ENCODE results near the gene RNF224. TPM values are rescaled to one million over a fixed set of nuclear protein-coding genes. Genes with fewer than 3 reads are reported as not detected.
A peak's percentile ranks its signal among the peaks of the same experiment; 100 is the strongest.

The RNF224 gene
- total and polyA plus RNA-seq, 2 of the 13 experiments (the other 11 are each of a cell fraction or from before 2014, with no cell fraction given) = 0.09 TPM; not detected in 1

DNA sequence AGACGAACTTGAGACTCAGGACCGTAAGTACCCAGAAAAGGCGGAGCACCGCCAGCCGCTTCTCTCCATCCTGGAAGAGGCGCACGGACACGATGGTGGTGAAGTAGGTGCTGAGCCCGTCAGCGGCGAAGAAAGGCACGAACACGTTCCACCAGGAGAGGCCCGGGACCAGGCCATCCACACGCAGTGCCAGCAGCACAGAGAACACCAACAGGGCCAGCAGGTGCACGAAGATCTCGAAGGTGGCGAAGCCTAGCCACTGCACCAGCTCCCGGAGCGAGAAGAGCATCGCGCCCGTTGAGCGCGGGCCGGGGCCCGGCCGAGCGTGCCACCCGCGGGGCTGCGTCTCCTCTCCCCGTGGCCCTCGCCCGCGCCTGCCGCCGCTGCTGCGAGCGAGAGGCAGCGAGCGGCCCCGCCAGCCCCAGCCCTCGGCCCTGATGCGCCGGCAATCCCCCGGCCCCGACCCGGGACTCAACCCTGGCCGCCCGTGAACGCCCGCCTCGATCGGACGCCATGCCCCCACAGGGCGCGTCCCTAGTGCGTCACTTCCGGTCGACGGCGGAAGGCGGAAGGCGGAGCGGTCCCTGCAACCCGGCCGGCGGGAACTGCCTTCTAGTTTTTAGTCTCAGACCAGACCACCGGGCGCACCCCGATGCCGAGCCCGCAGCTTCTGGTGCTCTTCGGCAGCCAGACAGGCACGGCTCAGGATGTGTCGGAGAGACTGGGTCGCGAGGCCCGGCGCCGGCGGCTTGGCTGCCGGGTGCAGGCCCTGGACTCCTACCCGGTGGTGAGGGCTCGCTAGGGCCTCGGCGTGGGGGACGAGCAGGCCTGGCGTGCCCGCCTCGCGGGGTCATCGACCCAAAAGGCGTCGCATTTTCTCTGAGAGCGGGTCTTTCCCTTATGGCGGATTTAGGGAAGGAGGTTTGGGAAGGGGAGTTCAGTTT is 21.9 kb upstream of the RNF224 start, which contains the start of the genes NDOR1 and TMEM203 (continued):
- TF ChIP-seq BCLAF1 (IDR thresholded peaks at IDR 0.05) (no peak), THRA (CRISPR knock-in tag; IDR thresholded peaks at IDR 0.05; ENCODE audit: borderline replicate concordance) (no peak), TAF1 (CRISPR knock-in tag; IDR thresholded peaks at IDR 0.05) (peak; percentile 79), EEA1 (CRISPR knock-in tag; IDR thresholded peaks at IDR 0.05; ENCODE audit: borderline replicate concordance) (no peak), ZFX (CRISPR knock-in tag; IDR thresholded peaks at IDR 0.05; ENCODE audit: low read depth) (peak; percentile 94), ZNF792 (CRISPR knock-in tag; IDR thresholded peaks at IDR 0.05) (no peak), SIX4 (CRISPR knock-in tag; IDR thresholded peaks at IDR 0.05) (peak; percentile 46; the same call in 1 of the 2 replicates), ZNF382 (CRISPR knock-in tag; IDR thresholded peaks at IDR 0.05; ENCODE audit: borderline replicate concordance) (no peak), RELA (CRISPR knock-in tag; IDR thresholded peaks at IDR 0.05) (no peak), ZNF839 (CRISPR knock-in tag; IDR thresholded peaks at IDR 0.05; ENCODE audit: borderline replicate concordance) (no peak), TBX2 (CRISPR knock-in tag; IDR thresholded peaks at IDR 0.05; ENCODE audit: borderline replicate concordance) (peak; percentile 12; the same call in 1 of the 2 replicates), ZNF670 (CRISPR knock-in tag; IDR thresholded peaks at IDR 0.05; ENCODE audit: borderline replicate concordance) (peak; percentile 32; the same call in 1 of the 2 replicates), HOXA9 (CRISPR knock-in tag; IDR thresholded peaks at IDR 0.05; ENCODE audit: borderline replicate concordance) (peak; percentile 54; the same call in 1 of the 2 replicates), ELF4 (CRISPR knock-in tag; IDR thresholded peaks at IDR 0.05; ENCODE audit: borderline replicate concordance) (no peak), MYC (CRISPR knock-in tag; IDR thresholded peaks at IDR 0.05; ENCODE audit: borderline replicate concordance) (peak; percentile 81; the same call in 1 of the 2 replicates), ZNF616 (CRISPR knock-in tag; IDR thresholded peaks at IDR 0.05; ENCODE audit: low read depth) (no peak), ZNF326 (CRISPR knock-in tag; IDR thresholded peaks at IDR 0.05; ENCODE audit: borderline replicate concordance) (no peak), HNRNPL (IDR thresholded peaks at IDR 0.05; ENCODE audit: low read depth, low read length) (0 out of 2 replicates have a peak, but pooled peaks have one; percentile 33), ZSCAN31 (CRISPR knock-in tag; IDR thresholded peaks at IDR 0.05; ENCODE audit: low read depth) (no peak), MAZ (IDR thresholded peaks at IDR 0.05; ENCODE audit: borderline replicate concordance, low read depth, low read length) (peak; percentile 79; the same call in 1 of the 2 replicates), MAZ (CRISPR knock-in tag; IDR thresholded peaks at IDR 0.05; ENCODE audit: low read depth) (no peak), ZNF781 (CRISPR knock-in tag; IDR thresholded peaks at IDR 0.05; ENCODE audit: borderline replicate concordance, not compliant biosample characterization) (peak; percentile 63)
- TF ChIP-seq, protein P1, sequence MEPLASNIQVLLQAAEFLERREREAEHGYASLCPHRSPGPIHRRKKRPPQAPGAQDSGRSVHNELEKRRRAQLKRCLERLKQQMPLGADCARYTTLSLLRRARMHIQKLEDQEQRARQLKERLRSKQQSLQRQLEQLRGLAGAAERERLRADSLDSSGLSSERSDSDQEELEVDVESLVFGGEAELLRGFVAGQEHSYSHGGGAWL (CRISPR knock-in tag; IDR thresholded peaks at IDR 0.05) = peak; percentile 55; the same call in 1 of the 2 replicates
- TF ChIP-seq, protein P2, sequence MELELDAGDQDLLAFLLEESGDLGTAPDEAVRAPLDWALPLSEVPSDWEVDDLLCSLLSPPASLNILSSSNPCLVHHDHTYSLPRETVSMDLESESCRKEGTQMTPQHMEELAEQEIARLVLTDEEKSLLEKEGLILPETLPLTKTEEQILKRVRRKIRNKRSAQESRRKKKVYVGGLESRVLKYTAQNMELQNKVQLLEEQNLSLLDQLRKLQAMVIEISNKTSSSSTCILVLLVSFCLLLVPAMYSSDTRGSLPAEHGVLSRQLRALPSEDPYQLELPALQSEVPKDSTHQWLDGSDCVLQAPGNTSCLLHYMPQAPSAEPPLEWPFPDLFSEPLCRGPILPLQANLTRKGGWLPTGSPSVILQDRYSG (CRISPR knock-in tag; IDR thresholded peaks at IDR 0.05) = no peak
